ENCODE results near the gene FCHSD1.
"Not testable (repeated sequence)": the region's sequence is repeated elsewhere in the genome, so short reads cannot be mapped to it uniquely, and the experiment has no call there.

The FCHSD1 gene

GRCh38 chr5:141617128-141617527 lies 34.1 kb downstream of the FCHSD1 start:
- Mint-ChIP-seq H3K27me3 (no peaks in the 10 kb centered on the region), H3K36me3 (ENCODE audit: insufficient read depth) (peaks cover 27% of the 10 kb centered on the region), H3K9me3 (no peaks in the 10 kb centered on the region), H3K4me1 (peaks cover 53% of the 10 kb centered on the region), H3K27ac (ENCODE audit: low read depth) (peak overlapping the region; percentile 86), H3K4me3 (peak overlapping the region; percentile 97)
- ATAC-seq (replicated peaks; ENCODE audit: extremely low read depth, poor library complexity, severe bottlenecking) = no peak
- no peak for DNase-seq (ENCODE audit: low spot score in 2 of 2)

DNA sequence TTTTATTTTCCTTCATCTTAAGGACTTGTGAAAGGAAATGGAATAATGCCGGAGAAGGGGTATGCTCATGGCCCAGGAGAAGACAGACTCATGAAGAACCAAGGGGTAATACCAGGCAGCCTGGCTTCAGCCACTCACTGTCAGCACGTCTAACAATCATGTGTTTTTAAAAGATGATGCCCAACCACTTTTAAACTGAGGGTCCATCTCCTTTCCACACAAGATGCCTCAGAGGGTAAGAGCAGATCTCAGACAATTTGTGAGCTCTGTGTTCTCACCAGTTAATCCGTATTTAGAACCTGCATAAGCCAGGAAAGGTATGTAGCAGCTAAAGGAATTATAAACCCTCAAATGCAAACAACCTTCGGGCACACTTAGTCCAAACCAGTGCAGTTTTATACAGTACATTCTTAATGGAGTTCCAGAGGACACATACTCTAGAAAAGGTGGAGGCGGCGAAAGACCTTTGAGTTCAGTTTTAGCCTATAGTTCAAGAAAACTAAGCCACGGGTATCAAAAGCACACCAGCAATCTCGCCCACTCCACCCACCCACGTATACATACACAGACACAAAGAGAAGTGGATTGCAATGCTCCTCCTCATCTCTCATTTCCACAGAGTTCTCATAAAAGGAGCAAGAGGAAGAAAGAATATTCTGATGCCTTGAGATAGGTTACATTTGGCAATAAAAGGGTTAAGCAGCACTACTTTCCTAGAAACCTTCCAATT lies 35.1 kb downstream of the FCHSD1 start:
- DNase-seq (ENCODE audit: low spot score in 2 of 2) = no peak
- Mint-ChIP-seq H3K27me3 (no peaks in the 10 kb centered on the region), H3K36me3 (ENCODE audit: insufficient read depth) (peaks cover 30% of the 10 kb centered on the region), H3K4me3 (peak overlapping the region; percentile 97), H3K4me1 (peaks cover 60% of the 10 kb centered on the region), H3K9me3 (no peaks in the 10 kb centered on the region), H3K27ac (ENCODE audit: low read depth) (peak overlapping the region; percentile 86)
- no peak for ATAC-seq (replicated peaks; ENCODE audit: extremely low read depth, poor library complexity, severe bottlenecking)

DNA sequence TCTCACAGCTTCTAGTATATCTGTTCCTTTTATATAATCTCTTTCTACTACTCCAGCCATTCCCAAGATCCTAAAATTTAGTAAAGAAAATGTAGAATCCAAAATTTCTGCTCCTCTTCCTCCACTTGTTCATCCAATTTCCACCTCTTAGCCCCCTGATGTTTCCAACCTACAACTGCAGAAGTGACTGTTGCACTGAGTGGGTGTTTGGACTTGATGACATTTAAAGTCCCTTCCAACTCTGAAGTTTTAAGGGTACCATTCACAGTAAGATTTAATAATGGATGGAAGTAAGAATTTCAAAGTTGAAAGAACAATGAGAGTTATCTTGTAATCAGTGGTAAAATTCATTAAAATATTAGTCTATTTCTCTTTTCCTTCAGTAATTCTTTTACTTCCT lies 37.9 kb downstream of the FCHSD1 start:
- H3K4me3 Mint-ChIP-seq = peak overlapping the region; percentile 44
- H3K27me3 Mint-ChIP-seq = no peaks in the 10 kb centered on the region
- peak overlapping the region; percentile 73 for H3K27ac Mint-ChIP-seq (ENCODE audit: low read depth)
- H3K4me1 Mint-ChIP-seq = peaks cover 83% of the 10 kb centered on the region
- no peak for DNase-seq (ENCODE audit: low spot score in 2 of 2)
- H3K9me3 Mint-ChIP-seq = no peaks in the 10 kb centered on the region
- peaks cover 31% of the 10 kb centered on the region for H3K36me3 Mint-ChIP-seq (ENCODE audit: insufficient read depth)
- ATAC-seq (replicated peaks; ENCODE audit: extremely low read depth, poor library complexity, severe bottlenecking) = no peak

GRCh38 chr5:141611289-141611688 lies 39.9 kb downstream of the FCHSD1 start:
- Mint-ChIP-seq H3K27me3 (no peaks in the 10 kb centered on the region), H3K9me3 (no peaks in the 10 kb centered on the region), H3K4me1 (peaks cover 83% of the 10 kb centered on the region), H3K4me3 (peak overlapping the region; percentile 29), H3K27ac (ENCODE audit: low read depth) (peak overlapping the region; percentile 84), H3K36me3 (ENCODE audit: insufficient read depth) (peaks cover 25% of the 10 kb centered on the region)
- no peak for DNase-seq (ENCODE audit: low spot score in 2 of 2)
- no peak for ATAC-seq (replicated peaks; ENCODE audit: extremely low read depth, poor library complexity, severe bottlenecking)

DNA sequence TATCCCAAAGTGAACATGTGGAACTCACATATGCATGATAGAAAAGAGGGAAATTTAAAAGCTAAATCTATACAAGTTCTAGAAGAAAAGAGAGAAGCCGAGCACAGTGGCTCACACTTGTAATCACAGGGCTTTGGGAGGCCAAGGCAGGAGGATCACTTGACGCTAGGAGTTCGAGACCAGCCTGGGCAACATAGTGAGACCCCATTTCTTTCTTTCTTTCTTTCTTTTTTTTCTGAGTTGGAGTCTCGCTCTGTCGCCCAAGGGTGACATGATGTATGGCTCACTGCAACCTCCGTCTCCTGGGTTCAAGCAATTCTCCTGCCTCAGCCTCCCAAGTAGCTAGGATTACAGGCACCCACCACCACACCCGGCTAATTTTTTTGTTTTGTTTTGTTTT lies 41.3 kb downstream of the FCHSD1 start:
- H3K4me3 Mint-ChIP-seq; H3K27me3 Mint-ChIP-seq; H3K9me3 Mint-ChIP-seq; ATAC-seq (replicated peaks; ENCODE audit: extremely low read depth, poor library complexity, severe bottlenecking); DNase-seq (ENCODE audit: low spot score in 2 of 2): not testable (repeated sequence)
- Mint-ChIP-seq H3K36me3 (ENCODE audit: insufficient read depth) (peaks cover 17% of the 10 kb centered on the region), H3K27ac (ENCODE audit: low read depth) (peak overlapping the region; percentile 84), H3K4me1 (peaks cover 85% of the 10 kb centered on the region)

DNA sequence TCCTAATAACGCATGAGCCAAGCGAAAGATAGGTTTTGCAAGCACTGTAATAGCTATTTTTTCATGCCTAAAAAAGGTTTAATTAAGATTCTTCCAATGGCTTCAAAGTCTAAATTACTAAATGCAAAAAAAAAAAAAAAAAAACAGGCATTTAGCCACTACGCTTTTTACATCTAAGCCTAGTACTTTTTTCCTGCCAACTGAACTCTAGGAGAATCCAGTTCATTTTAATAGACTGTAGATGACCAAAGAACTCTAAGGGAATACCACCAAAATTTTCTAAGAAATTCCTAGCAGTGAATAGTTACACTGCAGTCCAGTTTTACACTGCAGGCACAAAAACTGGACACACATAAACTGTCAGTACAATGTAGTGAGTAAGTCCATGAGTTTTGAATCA lies 42.2 kb downstream of the FCHSD1 start:
- Mint-ChIP-seq H3K4me1 (peaks cover 86% of the 10 kb centered on the region), H3K9me3 (no peaks in the 10 kb centered on the region), H3K4me3 (no peak overlapping the region), H3K27ac (ENCODE audit: low read depth) (peak overlapping the region; percentile 84), H3K27me3 (no peaks in the 10 kb centered on the region), H3K36me3 (ENCODE audit: insufficient read depth) (peaks cover 19% of the 10 kb centered on the region)
- ATAC-seq (replicated peaks; ENCODE audit: extremely low read depth, poor library complexity, severe bottlenecking) (no peak), DNase-seq (ENCODE audit: low spot score in 2 of 2) (no peak)

GRCh38 chr5:141608557-141608956 lies 42.7 kb downstream of the FCHSD1 start:
- peaks cover 19% of the 10 kb centered on the region for H3K36me3 Mint-ChIP-seq (ENCODE audit: insufficient read depth)
- H3K4me3 Mint-ChIP-seq = peak overlapping the region; percentile 71
- H3K9me3 Mint-ChIP-seq = no peaks in the 10 kb centered on the region
- ATAC-seq (replicated peaks; ENCODE audit: extremely low read depth, poor library complexity, severe bottlenecking) (no peak), DNase-seq (ENCODE audit: low spot score in 2 of 2) (no peak)
- peaks cover 86% of the 10 kb centered on the region for H3K4me1 Mint-ChIP-seq
- H3K27ac Mint-ChIP-seq (ENCODE audit: low read depth) = peak overlapping the region; percentile 84
- no peaks in the 10 kb centered on the region for H3K27me3 Mint-ChIP-seq

- Mint-ChIP-seq H3K9me3 (no peaks in the 10 kb centered on the region), H3K4me3 (peak overlapping the region; percentile 71), H3K27ac (ENCODE audit: low read depth) (peak overlapping the region; percentile 84), H3K27me3 (no peaks in the 10 kb centered on the region), H3K36me3 (ENCODE audit: insufficient read depth) (peaks cover 19% of the 10 kb centered on the region), H3K4me1 (peaks cover 86% of the 10 kb centered on the region)
- DNase-seq (ENCODE audit: low spot score in 2 of 2) (no peak), ATAC-seq (replicated peaks; ENCODE audit: extremely low read depth, poor library complexity, severe bottlenecking) (no peak)
Measured at GRCh38 chr5:141608046-141608445, 43.2 kb downstream of the FCHSD1 start.

DNA sequence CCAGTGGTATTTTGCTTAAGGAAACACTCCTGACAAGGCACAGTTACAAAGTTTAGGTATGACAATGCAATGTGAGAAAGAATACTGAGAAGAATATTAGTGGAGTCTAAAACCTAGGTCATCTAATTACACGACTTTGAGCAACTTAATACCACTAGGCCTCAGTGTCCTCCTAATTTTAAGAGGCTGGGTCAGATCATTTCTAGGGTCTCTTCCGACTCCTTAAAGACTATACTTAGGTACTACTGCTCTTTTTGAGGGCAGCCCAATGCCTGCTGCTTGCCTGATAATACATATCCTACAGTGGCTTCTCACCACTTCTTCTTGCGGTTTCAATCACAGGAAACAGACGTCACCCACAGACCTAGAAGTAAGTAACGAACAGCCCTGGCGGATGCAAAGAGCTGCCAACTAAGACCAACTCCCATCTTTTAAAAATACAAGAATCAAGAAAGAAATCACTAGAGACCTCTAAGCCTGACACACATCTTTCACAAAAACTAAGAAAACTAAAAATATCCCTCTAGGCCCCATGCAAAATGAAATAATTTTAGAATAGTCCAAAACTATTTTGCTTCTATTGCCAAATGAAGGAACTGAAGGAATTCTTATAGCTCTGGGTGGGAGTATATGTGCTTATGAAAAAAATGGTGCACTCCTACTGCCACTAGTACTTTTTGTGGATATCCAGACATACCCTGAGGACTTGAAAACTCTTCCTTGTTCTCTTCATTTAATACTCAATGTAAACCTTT lies 45.5 kb downstream of the FCHSD1 start:
- peak overlapping the region; percentile 71 for H3K4me3 Mint-ChIP-seq
- peaks cover 9% of the 10 kb centered on the region for H3K36me3 Mint-ChIP-seq (ENCODE audit: insufficient read depth)
- H3K27ac Mint-ChIP-seq (ENCODE audit: low read depth) = peak overlapping the region; percentile 84
- H3K9me3 Mint-ChIP-seq = no peaks in the 10 kb centered on the region
- ATAC-seq (replicated peaks; ENCODE audit: extremely low read depth, poor library complexity, severe bottlenecking) = peak; percentile 99
- H3K4me1 Mint-ChIP-seq = peaks cover 76% of the 10 kb centered on the region
- no peaks in the 10 kb centered on the region for H3K27me3 Mint-ChIP-seq
- DNase-seq (ENCODE audit: low spot score in 2 of 2) = peak; percentile 37 to 69

GRCh38 chr5:141603923-141604717 lies 47.1 kb downstream of the FCHSD1 start:
- no peaks in the 10 kb centered on the region for H3K9me3 Mint-ChIP-seq
- H3K36me3 Mint-ChIP-seq (ENCODE audit: insufficient read depth) = peaks cover 6% of the 10 kb centered on the region
- no peak for DNase-seq (ENCODE audit: low spot score in 2 of 2)
- H3K4me1 Mint-ChIP-seq = peaks cover 78% of the 10 kb centered on the region
- peak overlapping the region; percentile 72 for H3K4me3 Mint-ChIP-seq
- H3K27ac Mint-ChIP-seq (ENCODE audit: low read depth) = peak overlapping the region; percentile 84
- ATAC-seq (replicated peaks; ENCODE audit: extremely low read depth, poor library complexity, severe bottlenecking) = no peak
- no peaks in the 10 kb centered on the region for H3K27me3 Mint-ChIP-seq

GRCh38 chr5:141602606-141603005 lies 48.6 kb downstream of the FCHSD1 start:
- H3K27me3 Mint-ChIP-seq = no peaks in the 10 kb centered on the region
- ATAC-seq (replicated peaks; ENCODE audit: extremely low read depth, poor library complexity, severe bottlenecking) (no peak), DNase-seq (ENCODE audit: low spot score in 2 of 2) (no peak)
- peaks cover 6% of the 10 kb centered on the region for H3K36me3 Mint-ChIP-seq (ENCODE audit: insufficient read depth)
- no peaks in the 10 kb centered on the region for H3K9me3 Mint-ChIP-seq
- peaks cover 80% of the 10 kb centered on the region for H3K4me1 Mint-ChIP-seq
- H3K4me3 Mint-ChIP-seq = peak overlapping the region; percentile 63
- peak overlapping the region; percentile 84 for H3K27ac Mint-ChIP-seq (ENCODE audit: low read depth)

Measured in central memory CD8-positive, alpha-beta T cell (primary cell).